Transverse colon (tissue), 4 donors: ENCODE measurements around the gene TRPM3.

Experiments
- CTCF ChIP-seq, 5 experiments: fragments of 200-600 bp in 3 of 5; fragments of 450-650 bp in 2 of 5; sonication (generic) in 3 of 5; IDR thresholded peaks; 1 replicate in 2 of 5; 2 replicates in 3 of 5; pipeline ENCODE4 v1.5.1; 2016 to 2017; ENCODE audit warnings: antibody characterized with exemption in 5 of 5, inconsistent platforms in 3 of 5, mild to moderate bottlenecking in 2 of 5, moderate library complexity in 1 of 5
- EP300 ChIP-seq: sonication (generic); formaldehyde crosslinking; IDR thresholded peaks from one replicate; pipeline ENCODE4 v1.6.1; 2017; ENCODE audit warnings: antibody characterized with exemption, low read depth
- POLR2A ChIP-seq: fragments of 450-650 bp; IDR thresholded peaks from one replicate; pipeline ENCODE4 v1.6.1; 2016; ENCODE audit warnings: antibody characterized with exemption, mild to moderate bottlenecking, moderate library complexity
- POLR2AphosphoS5 ChIP-seq, 3 donors: sonication (generic); formaldehyde crosslinking; IDR thresholded peaks; one replicate each; pipeline ENCODE4 v1.6.1; 2016; ENCODE audit warnings: antibody characterized with exemption in 3 of 3

DNA sequence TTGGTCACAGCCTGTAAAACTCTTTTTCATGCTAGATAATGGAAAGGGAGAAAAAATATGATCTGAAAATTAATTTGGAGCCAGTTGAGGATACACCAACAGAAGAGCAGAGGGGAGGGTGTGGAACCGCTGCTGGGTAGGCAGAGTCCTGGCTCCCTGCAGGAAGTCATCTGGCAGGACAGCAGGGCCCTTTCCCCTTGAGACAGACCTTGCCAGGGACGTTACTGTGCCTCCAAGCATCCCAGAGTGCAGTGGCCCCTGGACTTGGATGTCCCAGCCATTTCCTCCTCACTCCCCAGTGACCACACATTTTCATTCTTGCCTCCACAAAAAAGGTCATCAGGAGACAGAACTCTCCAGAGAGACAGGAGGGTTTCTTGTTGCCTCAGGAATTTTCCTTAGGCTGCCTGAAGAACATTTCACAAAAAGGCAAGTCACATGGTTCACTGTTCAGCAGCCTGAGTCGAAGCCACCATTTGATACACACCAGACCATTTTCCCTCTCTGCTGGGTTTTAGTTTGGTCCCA, 5.9 kb downstream of the TRPM3 start:
- TF ChIP-seq CTCF (IDR thresholded peaks at IDR 0.05) (no peak), POLR2A (no peak), POLR2AphosphoS5 (IDR thresholded peaks at IDR 0.05) (no peak), EP300 (no peak)
